Stimulated activated CD4-positive, alpha-beta T cell treated with anti-CD3 and anti-CD28 coated beads, TNF-alpha, amount 100 ng/mL, for 48 hours (primary cell): ENCODE results near the gene LIPH.
A peak's percentile ranks its signal among the peaks of the same experiment; 100 is the strongest.

Source experiments
- DNase-seq, 3 donors: peaks; one replicate each; pipeline ENCODE4 v3.0.0-alpha.2; 2020; ENCODE audit warnings: low read depth in 3 of 3

LIPH gene

GRCh38 chr3:185540695-185541094 lies 11.7 kb downstream of the LIPH start:
- DNase-seq: no peak

GRCh38 chr3:185539934-185540333 lies 12.5 kb downstream of the LIPH start:
- no peak for DNase-seq

- peak; percentile 16 to 48 (median 31) for DNase-seq
Observed at GRCh38 chr3:185537369-185537970, 14.9 kb downstream of the LIPH start.

- no peak for DNase-seq
Observed at GRCh38 chr3:185534511-185534910, 17.9 kb downstream of the LIPH start.

- DNase-seq: no peak
Observed at GRCh38 chr3:185532901-185533300, 19.5 kb downstream of the LIPH start.

GRCh38 chr3:185530856-185531255 lies 21.5 kb downstream of the LIPH start:
- DNase-seq: no peak

- DNase-seq: no peak
Observed at GRCh38 chr3:185528532-185528931, 23.9 kb downstream of the LIPH start.

- no peak for DNase-seq
Observed at GRCh38 chr3:185527364-185527763, 25.0 kb downstream of the LIPH start.

GRCh38 chr3:185526349-185526951 lies 25.9 kb downstream of the LIPH start:
- no peak for DNase-seq

- no peak for DNase-seq
Observed at GRCh38 chr3:185521349-185522138, 30.8 kb downstream of the LIPH start.

GRCh38 chr3:185519021-185519420 lies 33.4 kb downstream of the LIPH start:
- DNase-seq: no peak

- DNase-seq: no peak
Observed at GRCh38 chr3:185517387-185518130, 34.8 kb downstream of the LIPH start.

- DNase-seq: no peak
Observed at GRCh38 chr3:185511711-185512110, 40.7 kb downstream of the LIPH start.

GRCh38 chr3:185508335-185508991 lies 43.9 kb downstream of the LIPH start:
- DNase-seq: no peak

GRCh38 chr3:185507883-185508282 lies 44.5 kb downstream of the LIPH start:
- no peak for DNase-seq

- DNase-seq: no peak
Observed at GRCh38 chr3:185504636-185505035, 47.8 kb downstream of the LIPH start.

GRCh38 chr3:185503521-185503920 lies 48.9 kb downstream of the LIPH start:
- no peak for DNase-seq

GRCh38 chr3:185502987-185503386 lies 49.4 kb downstream of the LIPH start:
- DNase-seq: no peak

- DNase-seq: peak; percentile 83 to 88 (median 88)
Observed at GRCh38 chr3:185498503-185499396, 53.6 kb downstream of the LIPH start, which contains the start of gene TMEM41A. Gene TMEM41A (minus strand): TSS chr3:185499035. CDS start chr3:185498961, 74 bp downstream.

- no peak for DNase-seq
Observed at GRCh38 chr3:185490241-185490640, 62.1 kb downstream of the LIPH start.

GRCh38 chr3:185489462-185489861 lies 62.9 kb downstream of the LIPH start:
- DNase-seq: no peak
